Hepatocyte (in vitro differentiated cells): ENCODE measurements around the gene PRDM5.

ENCODE experiments used
- EZH2 ChIP-seq: fragments of 200-600 bp; sonication (generic); IDR thresholded peaks from 2 replicates; pipeline ENCODE4 v1.6.1; 2016; ENCODE audit warnings: antibody characterized with exemption, mild to moderate bottlenecking, borderline replicate concordance
- EZH2phosphoT487 ChIP-seq: fragments of 200-600 bp; sonication (generic); IDR thresholded peaks from one replicate; pipeline ENCODE4 v1.6.1; 2018; ENCODE audit warnings: antibody characterized with exemption, mild to moderate bottlenecking, low read depth, moderate library complexity; ENCODE audit not compliant: unreplicated experiment, severe bottlenecking
- TF ChIP-seq, protein P1 (sequence below): fragments of 200-600 bp; sonication (generic); IDR thresholded peaks from 2 replicates; pipeline ENCODE4 v1.5.1; 2016; ENCODE audit warnings: antibody characterized with exemption, mild to moderate bottlenecking; ENCODE audit not compliant: poor library complexity

DNA sequence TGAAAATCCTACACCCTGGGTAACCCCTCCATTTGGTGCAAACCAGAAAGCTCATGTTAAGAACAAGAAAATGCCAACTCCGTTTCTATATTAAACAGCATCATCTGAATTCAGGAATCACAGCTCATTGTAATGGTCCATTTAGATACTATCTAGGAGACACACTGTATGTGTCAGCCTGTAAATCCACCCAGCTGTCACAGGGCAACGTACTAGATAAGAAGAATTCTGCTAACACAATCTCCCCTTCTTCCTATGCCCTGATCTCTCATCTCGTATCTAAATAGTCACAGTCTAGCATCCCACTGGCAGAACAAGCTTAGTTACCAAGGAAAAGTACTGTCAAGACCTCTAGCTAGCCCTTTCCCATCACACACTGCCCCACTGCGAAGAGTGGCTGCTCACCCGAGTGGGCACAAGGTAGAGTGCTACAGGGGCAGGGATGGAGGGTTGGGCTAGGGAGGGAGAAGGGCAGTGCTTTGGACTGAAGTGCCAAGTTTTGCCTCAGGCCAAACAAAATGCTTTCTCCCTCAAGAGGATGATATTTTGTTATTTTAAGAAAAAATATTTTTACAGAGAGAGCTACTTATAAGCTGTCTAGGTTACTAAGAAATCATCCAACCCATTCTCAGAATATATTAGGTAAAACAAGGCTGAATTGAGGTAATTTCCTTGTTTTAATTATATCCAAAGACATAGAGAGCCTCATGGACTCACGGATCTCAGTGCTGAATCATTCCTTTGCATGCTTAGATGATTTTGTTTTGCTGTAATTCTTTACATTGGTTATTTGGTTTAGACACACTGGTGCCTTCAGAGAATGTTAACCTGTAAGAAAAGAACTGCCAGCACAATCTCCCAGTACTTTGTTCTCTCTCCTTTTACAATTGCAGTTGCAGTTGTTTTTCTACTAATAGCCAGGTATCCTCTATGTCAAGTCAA lies 196.6 kb downstream of the PRDM5 start:
- TF ChIP-seq, protein P1, sequence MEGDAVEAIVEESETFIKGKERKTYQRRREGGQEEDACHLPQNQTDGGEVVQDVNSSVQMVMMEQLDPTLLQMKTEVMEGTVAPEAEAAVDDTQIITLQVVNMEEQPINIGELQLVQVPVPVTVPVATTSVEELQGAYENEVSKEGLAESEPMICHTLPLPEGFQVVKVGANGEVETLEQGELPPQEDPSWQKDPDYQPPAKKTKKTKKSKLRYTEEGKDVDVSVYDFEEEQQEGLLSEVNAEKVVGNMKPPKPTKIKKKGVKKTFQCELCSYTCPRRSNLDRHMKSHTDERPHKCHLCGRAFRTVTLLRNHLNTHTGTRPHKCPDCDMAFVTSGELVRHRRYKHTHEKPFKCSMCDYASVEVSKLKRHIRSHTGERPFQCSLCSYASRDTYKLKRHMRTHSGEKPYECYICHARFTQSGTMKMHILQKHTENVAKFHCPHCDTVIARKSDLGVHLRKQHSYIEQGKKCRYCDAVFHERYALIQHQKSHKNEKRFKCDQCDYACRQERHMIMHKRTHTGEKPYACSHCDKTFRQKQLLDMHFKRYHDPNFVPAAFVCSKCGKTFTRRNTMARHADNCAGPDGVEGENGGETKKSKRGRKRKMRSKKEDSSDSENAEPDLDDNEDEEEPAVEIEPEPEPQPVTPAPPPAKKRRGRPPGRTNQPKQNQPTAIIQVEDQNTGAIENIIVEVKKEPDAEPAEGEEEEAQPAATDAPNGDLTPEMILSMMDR = no peak
- TF ChIP-seq EZH2 = no peak
- TF ChIP-seq EZH2phosphoT487 = no peak
